NT2/D1 (cell line): ENCODE measurements around the gene CGB7.
"Not testable (repeated sequence)": the region's sequence is repeated elsewhere in the genome, so short reads cannot be mapped to it uniquely, and the experiment has no call there.

Experiments used
- SUZ12 ChIP-seq: IDR thresholded peaks from 2 replicates; pipeline ENCODE4 v1.6.1; 2011; ENCODE audit not compliant: insufficient read length, insufficient read depth; ENCODE audit errors: extremely low read depth
- YY1 ChIP-seq: IDR thresholded peaks from 2 replicates; pipeline ENCODE4 v1.6.1; 2011; ENCODE audit not compliant: insufficient read length, insufficient read depth
- ZNF274 ChIP-seq: IDR thresholded peaks from 2 replicates; pipeline ENCODE4 v1.6.1; 2011; ENCODE audit warnings: mild to moderate bottlenecking, low read depth, low read length

DNA sequence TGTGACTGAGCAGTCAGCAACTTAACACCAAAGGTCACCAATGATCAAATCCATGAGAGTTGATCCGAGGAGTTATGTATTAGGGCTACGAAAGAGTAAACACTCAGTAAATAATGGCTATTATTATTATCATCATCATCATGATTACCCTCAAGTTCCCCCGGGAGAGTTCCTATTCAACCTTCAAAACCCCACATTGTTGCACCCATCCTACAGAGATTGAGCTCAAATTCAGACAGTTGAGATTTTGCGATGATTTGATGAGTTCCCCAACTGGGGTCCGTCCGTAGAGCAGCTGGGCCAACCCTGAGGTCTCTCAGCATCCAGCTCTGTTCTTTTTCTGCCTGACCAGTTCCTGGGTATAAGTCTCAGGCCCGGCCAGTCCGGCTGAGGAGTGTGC lies 19.4 kb downstream of the CGB7 start:
- TF ChIP-seq YY1, ZNF274, SUZ12: not testable (repeated sequence)
